WTC11 (cell line): Measurements from ENCODE around the gene CDH19. TPM values are rescaled to one million over a fixed set of nuclear protein-coding genes. Genes with fewer than 3 reads are reported as not detected.

Experiments used
- ATAC-seq: fragments of 200-7000 bp; cut with Tn5 transposase; 2 replicates; pipeline ENCODE4 v1.10.0; 2021; ENCODE audit warnings: mild to moderate bottlenecking, moderate library complexity
- CTCF ChIA-PET: fragments of 300-600 bp; sonication (Branson Sonifier 250); formaldehyde crosslinking; loops from one replicate; lab custom pipeline; 2021; ENCODE audit warnings: antibody characterized with exemption; lab: Charles Lee
- POLR2A ChIA-PET: fragments of 350-600 bp; sonication (Branson Sonifier 250); formaldehyde crosslinking; loops from one replicate; lab custom pipeline; 2021; ENCODE audit warnings: antibody characterized with exemption; lab: Charles Lee
- DNase-seq: peaks from one replicate; pipeline ENCODE4 v3.0.0; 2021; ENCODE audit warnings: low spot score
- H3K27ac Mint-ChIP-seq: 2 replicates; pipeline ENCODE4 v1.8.0; 2021; ENCODE audit warnings: mixed read lengths
- H3K27me3 Mint-ChIP-seq: 2 replicates; pipeline ENCODE4 v1.8.0; 2021; ENCODE audit warnings: low read depth, mild to moderate bottlenecking, moderate library complexity, mixed read lengths
- H3K36me3 Mint-ChIP-seq: 2 replicates; pipeline ENCODE4 v1.8.0; 2021; ENCODE audit warnings: mixed read lengths
- H3K4me1 Mint-ChIP-seq: 2 replicates; pipeline ENCODE4 v1.8.0; 2022; ENCODE audit warnings: mixed read lengths
- H3K4me3 Mint-ChIP-seq: 2 replicates; pipeline ENCODE4 v1.8.0; 2021; ENCODE audit warnings: mild to moderate bottlenecking, moderate library complexity, mixed read lengths
- H3K9me3 Mint-ChIP-seq: 2 replicates; pipeline ENCODE4 v1.8.0; 2021; ENCODE audit warnings: mixed read lengths
- AR ChIP-seq: fragments of 250-450 bp; sonication (Bioruptor Pico); IDR thresholded peaks from 2 replicates; pipeline ENCODE4 v1.9.0; 2021; ENCODE audit warnings: mild to moderate bottlenecking
- ATF6 ChIP-seq: sonication (generic); formaldehyde crosslinking; IDR thresholded peaks from 2 replicates; pipeline ENCODE4 v1.8.1; 2023; ENCODE audit warnings: mild to moderate bottlenecking, missing genetic modification reagents
- CREB1 ChIP-seq: sonication (generic); formaldehyde crosslinking; IDR thresholded peaks from 2 replicates; pipeline ENCODE4 v1.8.0; 2023; ENCODE audit warnings: mild to moderate bottlenecking, missing genetic modification reagents
- EMX1 ChIP-seq: fragments of 250-450 bp; sonication (Bioruptor Pico); IDR thresholded peaks from 2 replicates; pipeline ENCODE4 v1.8.0; 2021; ENCODE audit warnings: mild to moderate bottlenecking
- ETV6 ChIP-seq: sonication (generic); formaldehyde crosslinking; IDR thresholded peaks from 2 replicates; pipeline ENCODE4 v1.8.1; 2022; ENCODE audit warnings: mild to moderate bottlenecking, missing genetic modification reagents
- HMGA2 ChIP-seq: fragments of 250-450 bp; sonication (Bioruptor Pico); IDR thresholded peaks from 2 replicates; pipeline ENCODE4 v1.4.0; 2021; ENCODE audit warnings: mild to moderate bottlenecking, moderate library complexity
- IRF1 ChIP-seq: sonication (generic); formaldehyde crosslinking; IDR thresholded peaks from 2 replicates; pipeline ENCODE4 v1.8.0; 2023; ENCODE audit warnings: missing genetic modification reagents
- MXD4 ChIP-seq: fragments of 250-450 bp; sonication (Bioruptor Pico); IDR thresholded peaks from 2 replicates; pipeline ENCODE4 v1.8.0; 2021; ENCODE audit warnings: mild to moderate bottlenecking, moderate library complexity, borderline replicate concordance
- NFATC4 ChIP-seq: fragments of 250-450 bp; sonication (Bioruptor Pico); IDR thresholded peaks from 2 replicates; pipeline ENCODE4 v1.9.0; 2021; ENCODE audit warnings: mild to moderate bottlenecking
- NFYB ChIP-seq: sonication (generic); formaldehyde crosslinking; conservative IDR thresholded peaks from 2 replicates; pipeline ENCODE4 v1.8.0; 2022; ENCODE audit warnings: low read depth, missing genetic modification reagents
- NR1H2 ChIP-seq: sonication (generic); formaldehyde crosslinking; IDR thresholded peaks from 2 replicates; pipeline ENCODE4 v1.9.0; 2021; ENCODE audit warnings: mild to moderate bottlenecking, moderate library complexity, missing genetic modification reagents
- PREB ChIP-seq: sonication (generic); formaldehyde crosslinking; IDR thresholded peaks from 2 replicates; pipeline ENCODE4 v1.8.1; 2022; ENCODE audit warnings: mild to moderate bottlenecking, missing genetic modification reagents, moderate library complexity, borderline replicate concordance
- PRRX2 ChIP-seq: fragments of 250-450 bp; sonication (Bioruptor Pico); IDR thresholded peaks from 2 replicates; pipeline ENCODE4 v1.8.0; 2021; ENCODE audit warnings: mild to moderate bottlenecking
- SMAD3 ChIP-seq: sonication (generic); formaldehyde crosslinking; IDR thresholded peaks from 2 replicates; pipeline ENCODE4 v1.8.0; 2022; ENCODE audit warnings: missing genetic modification reagents, mild to moderate bottlenecking, borderline replicate concordance
- ZNF232 ChIP-seq: sonication (generic); formaldehyde crosslinking; IDR thresholded peaks from 2 replicates; pipeline ENCODE4 v1.8.0; 2022; ENCODE audit warnings: mild to moderate bottlenecking, missing genetic modification reagents
- ZNF263 ChIP-seq: sonication (generic); formaldehyde crosslinking; IDR thresholded peaks from 2 replicates; pipeline ENCODE4 v1.8.1; 2022; ENCODE audit warnings: low read depth, mild to moderate bottlenecking, moderate library complexity, missing genetic modification reagents
- ZNF396 ChIP-seq: fragments of 250-450 bp; sonication (Bioruptor Pico); IDR thresholded peaks from 2 replicates; pipeline ENCODE4 v1.8.0; 2021; ENCODE audit warnings: mild to moderate bottlenecking, moderate library complexity, borderline replicate concordance
- ZSCAN18 ChIP-seq: fragments of 250-450 bp; sonication (Bioruptor Pico); IDR thresholded peaks from 2 replicates; pipeline ENCODE4 v2.1.2; 2022; ENCODE audit warnings: mild to moderate bottlenecking, moderate library complexity
- total RNA-seq: library from RNA; stranded (reverse); gene quantifications from 3 replicates; pipeline ENCODE4 v1.2.3, GENCODE V29; 2021
- TF ChIP-seq, protein P1 (sequence below): sonication (generic); formaldehyde crosslinking; IDR thresholded peaks from 2 replicates; pipeline ENCODE4 v1.8.1; 2022; ENCODE audit warnings: missing genetic modification reagents, borderline replicate concordance
- TF ChIP-seq, protein P2 (sequence below): fragments of 250-450 bp; sonication (Bioruptor Pico); IDR thresholded peaks from 2 replicates; pipeline ENCODE4 v1.9.0; 2021; ENCODE audit warnings: mild to moderate bottlenecking

CDH19 gene
- total RNA-seq, 1 experiment from 2014 or later, result not detected

DNA sequence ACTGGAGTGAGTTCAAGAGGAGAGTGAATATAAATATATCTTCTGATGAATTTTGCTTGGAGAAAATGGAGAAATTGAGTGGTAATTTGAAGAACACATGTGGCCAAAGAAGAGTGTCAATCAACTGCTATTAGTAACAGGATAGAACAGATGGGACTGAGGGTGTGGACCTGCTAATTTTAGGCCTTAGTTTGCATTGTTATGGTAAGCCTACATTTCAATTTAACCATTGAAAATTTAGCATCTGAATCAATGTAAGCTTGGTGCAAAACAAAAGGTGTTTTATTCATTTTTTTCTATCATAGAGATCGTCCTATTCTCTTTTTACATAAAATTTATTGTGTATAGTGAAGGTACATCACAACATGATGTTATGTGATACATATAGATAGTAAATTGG, 42.1 kb upstream of the CDH19 start:
- DNase-seq (no peak), ATAC-seq (peak; percentile 60)
- Mint-ChIP-seq H3K27me3 (no peaks in the 10 kb centered on the region), H3K36me3 (no peaks in the 10 kb centered on the region), H3K9me3 (peaks cover 1% of the 10 kb centered on the region; the same call in 1 of the 2 replicates), H3K27ac (no peak overlapping the region; the same call in 1 of the 2 replicates), H3K4me1 (peaks cover 41% of the 10 kb centered on the region), H3K4me3 (no peak overlapping the region)
- POLR2A ChIA-PET, result no interaction called here
- TF ChIP-seq NFATC4 (CRISPR knock-in tag), result no peak
- no peak for TF ChIP-seq IRF1 (CRISPR knock-in tag)
- TF ChIP-seq SMAD3 (CRISPR knock-in tag), result no peak
- no peak for TF ChIP-seq MXD4 (CRISPR knock-in tag)
- TF ChIP-seq ETV6 (CRISPR knock-in tag), result no peak
- TF ChIP-seq ZNF396 (CRISPR knock-in tag), result no peak
- no peak for TF ChIP-seq PRRX2 (CRISPR knock-in tag)
- TF ChIP-seq ATF6 (CRISPR knock-in tag), result no peak
- TF ChIP-seq ZNF232 (CRISPR knock-in tag), result no peak
- TF ChIP-seq, protein P1, sequence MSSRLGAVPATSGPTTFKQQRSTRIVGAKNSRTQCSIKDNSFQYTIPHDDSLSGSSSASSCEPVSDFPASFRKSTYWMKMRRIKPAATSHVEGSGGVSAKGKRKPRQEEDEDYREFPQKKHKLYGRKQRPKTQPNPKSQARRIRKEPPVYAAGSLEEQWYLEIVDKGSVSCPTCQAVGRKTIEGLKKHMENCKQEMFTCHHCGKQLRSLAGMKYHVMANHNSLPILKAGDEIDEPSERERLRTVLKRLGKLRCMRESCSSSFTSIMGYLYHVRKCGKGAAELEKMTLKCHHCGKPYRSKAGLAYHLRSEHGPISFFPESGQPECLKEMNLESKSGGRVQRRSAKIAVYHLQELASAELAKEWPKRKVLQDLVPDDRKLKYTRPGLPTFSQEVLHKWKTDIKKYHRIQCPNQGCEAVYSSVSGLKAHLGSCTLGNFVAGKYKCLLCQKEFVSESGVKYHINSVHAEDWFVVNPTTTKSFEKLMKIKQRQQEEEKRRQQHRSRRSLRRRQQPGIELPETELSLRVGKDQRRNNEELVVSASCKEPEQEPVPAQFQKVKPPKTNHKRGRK (CRISPR knock-in tag), result no peak
- TF ChIP-seq ZNF263 (CRISPR knock-in tag), result no peak
- TF ChIP-seq NFYB (CRISPR knock-in tag), result no peak
- TF ChIP-seq, protein P2, sequence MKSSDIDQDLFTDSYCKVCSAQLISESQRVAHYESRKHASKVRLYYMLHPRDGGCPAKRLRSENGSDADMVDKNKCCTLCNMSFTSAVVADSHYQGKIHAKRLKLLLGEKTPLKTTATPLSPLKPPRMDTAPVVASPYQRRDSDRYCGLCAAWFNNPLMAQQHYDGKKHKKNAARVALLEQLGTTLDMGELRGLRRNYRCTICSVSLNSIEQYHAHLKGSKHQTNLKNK, result no peak
- no peak for TF ChIP-seq ZSCAN18 (CRISPR knock-in tag)
- TF ChIP-seq AR (CRISPR knock-in tag), result no peak
- TF ChIP-seq EMX1, result no peak
- no peak for TF ChIP-seq NR1H2 (CRISPR knock-in tag)
- TF ChIP-seq HMGA2 (CRISPR knock-in tag), result no peak
- no peak for TF ChIP-seq CREB1 (CRISPR knock-in tag)
- no peak for TF ChIP-seq PREB (CRISPR knock-in tag)
- CTCF ChIA-PET, result no interaction called here
